H9 (cell line): ENCODE data around the gene C1orf159. TPM values are rescaled to one million over a fixed set of nuclear protein-coding genes. Genes with fewer than 3 reads are reported as not detected.
"Not testable (repeated sequence)": the region's sequence is repeated elsewhere in the genome, so short reads cannot be mapped to it uniquely, and the experiment has no call there.

Experiments
- DNase-seq: peaks from one replicate; pipeline ENCODE4 v3.0.0-alpha.2; 2017
- H2AFZ ChIP-seq: one replicate; pipeline ENCODE4 v1.6.1; 2013; ENCODE audit warnings: mild to moderate bottlenecking, low read length, control low read depth, moderate library complexity
- H2AK5ac ChIP-seq: 2 replicates; pipeline ENCODE4 v1.6.1; 2013; ENCODE audit warnings: low read length, control low read depth, mixed read lengths; ENCODE audit not compliant: insufficient read length
- H2BK120ac ChIP-seq: one replicate; pipeline ENCODE4 v1.6.1; 2013; ENCODE audit warnings: low read depth, mild to moderate bottlenecking, low read length, control low read depth, inconsistent platforms; ENCODE audit not compliant: poor library complexity, severe bottlenecking
- H2BK12ac ChIP-seq: 2 replicates; pipeline ENCODE4 v1.6.1; 2013; ENCODE audit warnings: low read length, control low read depth, mixed read lengths, low read depth; ENCODE audit not compliant: insufficient read length
- H2BK15ac ChIP-seq: 2 replicates; pipeline ENCODE4 v1.6.1; 2013; ENCODE audit warnings: low read depth, low read length, control low read depth
- H2BK20ac ChIP-seq: one replicate; pipeline ENCODE4 v1.6.1; 2013; ENCODE audit warnings: low read depth, mild to moderate bottlenecking, low read length, control low read depth, inconsistent platforms; ENCODE audit not compliant: poor library complexity, severe bottlenecking
- H2BK5ac ChIP-seq: 2 replicates; pipeline ENCODE4 v1.6.1; 2013; ENCODE audit warnings: low read length, control low read depth, mixed read lengths; ENCODE audit not compliant: insufficient read length
- H3K14ac ChIP-seq: 2 replicates; pipeline ENCODE4 v1.6.1; 2013; ENCODE audit warnings: low read length, control low read depth; ENCODE audit not compliant: insufficient read depth
- H3K18ac ChIP-seq: 2 replicates; pipeline ENCODE4 v1.6.1; 2013; ENCODE audit warnings: low read depth, mild to moderate bottlenecking, mixed read lengths, low read length, control low read depth; ENCODE audit not compliant: insufficient read length
- H3K23ac ChIP-seq: 2 replicates; pipeline ENCODE4 v1.6.1; 2013; ENCODE audit warnings: low read length, control low read depth, mixed read lengths, low read depth; ENCODE audit not compliant: insufficient read length
- H3K23me2 ChIP-seq: 2 replicates; pipeline ENCODE4 v1.6.1; 2013; ENCODE audit warnings: low read depth, mild to moderate bottlenecking, mixed read lengths, low read length, control low read depth; ENCODE audit not compliant: insufficient read length, poor library complexity, severe bottlenecking
- H3K27ac ChIP-seq: 2 replicates; pipeline ENCODE4 v1.5.1; 2013; ENCODE audit warnings: low read length, control low read depth, mixed read lengths, low read depth; ENCODE audit not compliant: insufficient read length
- H3K27me3 ChIP-seq: 2 replicates; pipeline ENCODE4 v1.6.1; 2013; ENCODE audit warnings: low read length, control low read depth, inconsistent platforms; ENCODE audit not compliant: insufficient read depth
- H3K4ac ChIP-seq: 2 replicates; pipeline ENCODE4 v1.6.1; 2013; ENCODE audit warnings: low read depth, mild to moderate bottlenecking, control low read depth, inconsistent platforms, low read length, moderate library complexity
- H3K4me1 ChIP-seq: 2 replicates; pipeline ENCODE4 v1.6.1; 2013; ENCODE audit warnings: low read length, control low read depth, inconsistent platforms; ENCODE audit not compliant: insufficient read depth
- H3K4me2 ChIP-seq: 2 replicates; pipeline ENCODE4 v1.6.1; 2013; ENCODE audit warnings: low read length, control low read depth, mixed read lengths; ENCODE audit not compliant: insufficient read length, insufficient read depth
- H3K56ac ChIP-seq: 2 replicates; pipeline ENCODE4 v1.6.1; 2013; ENCODE audit warnings: low read depth, mild to moderate bottlenecking, mixed read lengths, low read length, control low read depth; ENCODE audit not compliant: insufficient read length
- H3K79me1 ChIP-seq: 2 replicates; pipeline ENCODE4 v1.6.1; 2013; ENCODE audit warnings: low read depth, mild to moderate bottlenecking, moderate library complexity, low read length, control low read depth, inconsistent platforms; ENCODE audit not compliant: insufficient read depth, poor library complexity, severe bottlenecking
- H3K79me2 ChIP-seq: 2 replicates; pipeline ENCODE4 v1.6.1; 2013; ENCODE audit warnings: low read length, control low read depth, inconsistent platforms; ENCODE audit not compliant: insufficient read depth
- H3K9ac ChIP-seq: 2 replicates; pipeline ENCODE4 v1.6.1; 2013; ENCODE audit warnings: low read length, control low read depth, mixed read lengths; ENCODE audit not compliant: insufficient read length; ENCODE audit errors: extremely low read depth
- H3K9me3 ChIP-seq: one replicate; pipeline ENCODE4 v1.6.1; 2013; ENCODE audit warnings: low read depth, low read length, inconsistent platforms; ENCODE audit not compliant: control insufficient read depth
- H3T11ph ChIP-seq: one replicate; pipeline ENCODE4 v1.6.1; 2013; ENCODE audit warnings: mild to moderate bottlenecking, low read length, control low read depth, inconsistent platforms
- H4K20me1 ChIP-seq: one replicate; pipeline ENCODE4 v1.6.1; 2013; ENCODE audit not compliant: control insufficient read depth, insufficient read length, insufficient read depth
- H4K5ac ChIP-seq: 2 replicates; pipeline ENCODE4 v1.6.1; 2013; ENCODE audit warnings: low read depth, mild to moderate bottlenecking, mixed read lengths, low read length, control low read depth; ENCODE audit not compliant: insufficient read length
- H4K8ac ChIP-seq: replicated peaks from 2 replicates; pipeline ENCODE4 v1.6.1; 2013; ENCODE audit warnings: low read length, control low read depth, mixed read lengths, low read depth; ENCODE audit not compliant: insufficient read length
- H4K91ac ChIP-seq: 2 replicates; pipeline ENCODE4 v1.6.1; 2013; ENCODE audit warnings: low read depth, mild to moderate bottlenecking, moderate library complexity, mixed read lengths, low read length, control low read depth; ENCODE audit not compliant: insufficient read length
- H3K27ac Mint-ChIP-seq, 3 experiments: 2 replicates in 2 of 3; 3 replicates in 1 of 3; pipeline ENCODE4 v1.8.0; 2020 to 2021; ENCODE audit warnings: mixed read lengths in 3 of 3, mild to moderate bottlenecking in 1 of 3, moderate library complexity in 1 of 3
- H3K27me3 Mint-ChIP-seq: 2 replicates; pipeline ENCODE4 v1.8.0; 2021; ENCODE audit warnings: low read depth, mild to moderate bottlenecking, moderate library complexity, mixed read lengths
- H3K36me3 Mint-ChIP-seq, 3 experiments: 2 replicates in 2 of 3; 3 replicates in 1 of 3; pipeline ENCODE4 v1.8.0; 2020 to 2021; ENCODE audit warnings: low read depth in 3 of 3, mixed read lengths in 3 of 3; ENCODE audit not compliant: insufficient read depth in 1 of 3
- H3K4me1 Mint-ChIP-seq, 2 experiments: 2 replicates each; pipeline ENCODE4 v1.8.0; 2020; ENCODE audit warnings: mixed read lengths in 2 of 2
- H3K4me3 Mint-ChIP-seq, 2 experiments: 2 replicates in 1 of 2; 3 replicates in 1 of 2; pipeline ENCODE4 v1.8.0; 2020 to 2021; ENCODE audit warnings: mild to moderate bottlenecking in 2 of 2, mixed read lengths in 2 of 2, moderate library complexity in 1 of 2
- H3K9me3 Mint-ChIP-seq, 2 experiments: 2 replicates in 1 of 2; 3 replicates in 1 of 2; pipeline ENCODE4 v1.8.0; 2020; ENCODE audit warnings: mild to moderate bottlenecking in 2 of 2, mixed read lengths in 2 of 2, moderate library complexity in 1 of 2
- CTCF ChIP-seq: fragments of 200-600 bp; sonication (generic); conservative IDR thresholded peaks from 3 replicates; pipeline ENCODE4 v1.8.0; 2021; ENCODE audit warnings: antibody characterized with exemption, mild to moderate bottlenecking
- WGBS: extraction: QIAGEN DNeasy Blood & Tissue Kit; methylation state at CpG from one replicate; pipeline ENCODE4 v1.1.7; 2013; ENCODE audit warnings: missing lambda C conversion rate, low lambda C conversion rate, mixed read lengths; ENCODE audit not compliant: insufficient read length; ENCODE audit errors: extremely low coverage; 5-methylcytosine and 5-hydroxymethylcytosine counted together
- total RNA-seq: library from RNA; stranded (reverse); gene quantifications from 2 replicates; pipeline ENCODE4 v1.2.1, GENCODE V29; 2021

Gene C1orf159
- total RNA-seq, 1 experiment from 2014 or later: 12.3 TPM

- Histone ChIP-seq H3K9me3 (peaks cover 9% of the 10 kb centered on the region), H4K20me1 (no peaks in the 10 kb centered on the region), H4K91ac (no peak overlapping the region), H2BK12ac (no peak overlapping the region), H3K18ac (no peak overlapping the region), H2BK120ac (no peak overlapping the region), H4K5ac (no peak overlapping the region), H3K14ac (no peak overlapping the region), H3K4me1 (no peaks in the 10 kb centered on the region; the same call in 1 of the 2 replicates), H3K23ac (no peak overlapping the region), H3K27ac (no peak overlapping the region), H3K56ac (no peak overlapping the region), H3T11ph (no peak overlapping the region), H2AFZ (no peak overlapping the region), H2BK15ac (no peak overlapping the region), H3K4me2 (no peak overlapping the region), H3K9ac (no peak overlapping the region), H2BK5ac (no peak overlapping the region), H2AK5ac (no peak overlapping the region), H3K4ac (no peak overlapping the region), H3K27me3 (no peaks in the 10 kb centered on the region), H4K8ac (no peak overlapping the region), H3K79me1 (peaks cover 2% of the 10 kb centered on the region), H2BK20ac (no peak overlapping the region), H3K23me2 (no peaks in the 10 kb centered on the region), H3K79me2 (no peaks in the 10 kb centered on the region)
- H3K9me3 Mint-ChIP-seq: peaks cover 25 to 38% of the 10 kb centered on the region in 2 experiments
- H3K27me3 Mint-ChIP-seq: peaks cover 3% of the 10 kb centered on the region
- no peak overlapping the region for H3K27ac Mint-ChIP-seq
- no peak for TF ChIP-seq CTCF
- no peaks in the 10 kb centered on the region for H3K4me1 Mint-ChIP-seq
- no CpG with 5 or more reads among the region's 31 CpGs for whole genome bisulfite sequencing
- H3K4me3 Mint-ChIP-seq: no peak overlapping the region
- H3K36me3 Mint-ChIP-seq: peaks cover 29 to 59% (median 37%) of the 10 kb centered on the region in 3 experiments
- DNase-seq: no peak
Observed at GRCh38 chr1:1106510-1107221, 9.2 kb downstream of the C1orf159 start.

- H2BK120ac ChIP-seq, H2AFZ ChIP-seq: not testable (repeated sequence)
- WGBS: no CpG with 5 or more reads among the region's 6 CpGs
Observed at GRCh38 chr1:1104152-1104551, 11.7 kb downstream of the C1orf159 start.

More at GRCh38 chr1:1104152-1104551, 11.7 kb downstream of the C1orf159 start:
- not testable (repeated sequence) for H4K5ac ChIP-seq, DNase-seq, H3K79me1 ChIP-seq, H3K18ac ChIP-seq, H3K14ac ChIP-seq, H3K79me2 ChIP-seq, H2BK15ac ChIP-seq, H2AK5ac ChIP-seq, H3K23ac ChIP-seq, H3K56ac ChIP-seq, H3K9me3 ChIP-seq, H3K4ac ChIP-seq, H3K27ac ChIP-seq, H3K4me1 Mint-ChIP-seq, H3T11ph ChIP-seq, H2BK5ac ChIP-seq, H3K23me2 ChIP-seq, H2BK20ac ChIP-seq, H3K27ac Mint-ChIP-seq, H3K4me3 Mint-ChIP-seq, H3K27me3 ChIP-seq, H3K4me2 ChIP-seq, H4K8ac ChIP-seq, H4K20me1 ChIP-seq, H3K4me1 ChIP-seq, H4K91ac ChIP-seq, H3K9ac ChIP-seq, H2BK12ac ChIP-seq
- H3K9me3 Mint-ChIP-seq: peaks cover 41 to 53% of the 10 kb centered on the region in 2 experiments
- H3K27me3 Mint-ChIP-seq: peaks cover 17% of the 10 kb centered on the region
- H3K36me3 Mint-ChIP-seq: peaks cover 27 to 49% (median 30%) of the 10 kb centered on the region in 3 experiments
